ENCODE measurements around the gene EIF3M.
"Not testable (repeated sequence)": the region's sequence is repeated elsewhere in the genome, so short reads cannot be mapped to it uniquely, and the experiment has no call there.

The EIF3M gene

DNA sequence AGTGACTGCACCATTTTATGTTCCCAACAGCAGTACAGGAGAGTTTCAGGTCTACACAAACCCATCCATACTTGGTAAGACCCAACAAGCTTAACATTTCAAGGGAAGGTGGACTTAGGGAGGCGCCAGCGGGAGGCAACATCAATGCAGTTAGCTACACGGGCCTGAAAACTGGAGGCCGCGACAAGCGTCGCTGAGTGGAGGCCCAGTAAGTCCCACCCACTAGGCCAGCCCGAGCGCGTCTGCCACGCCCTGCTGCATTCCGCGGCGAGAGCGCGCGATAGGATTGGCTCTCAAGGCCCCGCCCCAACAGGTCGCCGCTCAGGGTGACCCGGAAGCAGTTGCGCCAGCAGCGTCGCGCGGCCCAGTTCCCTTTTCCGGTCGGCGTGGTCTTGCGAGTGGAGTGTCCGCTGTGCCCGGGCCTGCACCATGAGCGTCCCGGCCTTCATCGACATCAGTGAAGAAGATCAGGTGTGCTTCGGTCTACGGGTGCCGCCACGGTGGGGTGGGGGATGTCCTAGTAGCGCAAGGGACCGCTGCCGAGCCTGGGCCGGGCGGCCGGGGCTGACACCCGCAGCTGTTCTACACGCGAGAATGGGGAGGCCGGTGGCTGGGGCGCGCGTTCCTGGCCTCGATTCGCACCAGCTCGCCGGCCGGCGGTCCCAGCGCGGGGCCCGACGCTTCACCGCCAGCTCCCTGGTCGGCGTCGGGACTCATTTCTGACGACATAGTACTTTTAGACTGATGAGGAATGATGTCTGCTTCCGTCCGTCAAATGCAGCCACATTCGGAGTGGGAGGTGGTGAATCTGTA lies at the start of gene EIF3M:
Gene EIF3M, plus strand, starts transcription at position 373 of the 813 bp plus-strand sequence. Its CDS starts 57 bp downstream, at position 430.
- peak; percentile 93 to 94 for DNase-seq

DNA sequence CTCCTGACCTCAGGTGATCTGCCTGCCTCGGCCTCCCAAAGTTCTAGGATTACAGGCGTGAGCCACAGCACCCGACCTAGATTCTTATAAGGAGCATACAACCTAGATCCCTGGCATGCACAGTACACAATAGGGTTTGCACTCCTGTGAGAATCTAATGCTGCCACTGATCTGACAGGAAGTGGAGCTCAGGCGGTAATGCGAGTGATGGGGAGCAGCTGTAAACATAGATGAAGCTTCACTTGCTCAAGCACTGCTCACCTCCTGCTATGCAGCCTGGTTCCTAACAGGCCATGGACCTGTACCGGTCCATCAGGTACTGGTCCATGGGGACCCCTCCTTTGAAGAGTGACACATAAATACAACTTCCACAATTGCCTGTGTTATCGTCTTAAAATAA lies 44.8 kb upstream of the EIF3M start:
- no peak for DNase-seq

- peak; percentile 40 to 41 for DNase-seq
Observed at GRCh38 chr11:32549611-32550187, 33.9 kb upstream of the EIF3M start.

DNA sequence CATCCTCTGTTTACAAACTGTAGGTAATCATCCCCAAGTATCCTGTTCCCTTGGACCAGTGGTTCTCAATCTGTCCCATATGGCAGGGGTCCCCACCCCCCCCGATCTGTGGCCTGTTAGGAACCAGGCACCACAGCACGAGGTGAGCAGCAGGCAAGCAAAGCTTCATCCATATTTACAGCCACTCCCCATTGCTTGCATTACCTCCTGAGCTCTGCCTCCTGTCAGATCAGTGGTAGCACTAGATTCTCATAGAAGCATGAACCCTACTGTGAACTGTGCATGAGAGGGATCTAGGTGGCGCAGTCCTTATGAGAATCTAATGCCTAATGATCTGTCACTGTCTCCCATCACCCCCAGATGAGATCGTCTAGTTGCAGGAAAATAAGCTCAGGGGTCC lies 33.4 kb upstream of the EIF3M start:
- DNase-seq = no peak

GRCh38 chr11:32555091-32555490 lies 28.5 kb upstream of the EIF3M start:
- DNase-seq = no peak

DNA sequence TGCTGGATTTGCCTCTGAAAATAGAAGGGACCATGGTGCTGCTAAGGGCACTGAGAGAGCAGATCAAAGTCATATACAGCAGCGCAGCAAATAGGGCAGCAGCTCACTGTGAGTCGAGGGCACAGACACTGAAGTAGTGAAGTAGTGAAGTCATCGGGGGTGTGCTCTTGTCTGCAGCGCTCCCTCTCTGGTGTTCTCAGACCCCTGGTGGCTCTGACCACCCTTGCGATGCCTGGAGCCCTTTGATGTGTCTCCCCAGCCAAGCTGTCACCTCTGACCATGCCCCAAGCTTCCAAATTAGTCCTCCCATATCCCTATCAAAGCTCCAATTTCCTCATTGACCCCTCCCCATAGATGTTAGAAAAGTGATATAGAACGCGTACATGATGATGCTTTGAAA lies 27.7 kb upstream of the EIF3M start:
- no peak for DNase-seq

GRCh38 chr11:32561835-32562234 lies 21.8 kb upstream of the EIF3M start:
- no peak for DNase-seq

- DNase-seq = no peak
Observed at GRCh38 chr11:32562839-32563599, 20.6 kb upstream of the EIF3M start.

DNA sequence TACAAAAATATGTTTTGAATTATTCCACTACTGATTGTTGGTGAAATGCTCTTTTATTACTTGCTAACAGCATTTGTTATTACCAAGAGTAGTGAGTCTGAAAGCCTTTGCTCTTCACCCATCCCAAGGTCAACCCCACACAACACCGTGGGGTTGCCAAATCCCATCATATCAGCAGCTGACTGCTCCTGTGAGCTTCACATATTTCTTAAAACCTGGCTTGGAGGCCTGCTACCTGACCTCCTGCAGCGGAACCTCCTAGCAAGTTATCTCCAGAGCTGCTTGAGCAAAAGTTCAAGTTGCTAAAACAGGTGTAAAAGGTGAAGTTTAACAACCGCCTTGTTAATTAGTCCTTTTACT lies 20.1 kb upstream of the EIF3M start:
- DNase-seq = no peak

GRCh38 chr11:32566517-32566916 lies 17.1 kb upstream of the EIF3M start:
- DNase-seq = no peak

DNA sequence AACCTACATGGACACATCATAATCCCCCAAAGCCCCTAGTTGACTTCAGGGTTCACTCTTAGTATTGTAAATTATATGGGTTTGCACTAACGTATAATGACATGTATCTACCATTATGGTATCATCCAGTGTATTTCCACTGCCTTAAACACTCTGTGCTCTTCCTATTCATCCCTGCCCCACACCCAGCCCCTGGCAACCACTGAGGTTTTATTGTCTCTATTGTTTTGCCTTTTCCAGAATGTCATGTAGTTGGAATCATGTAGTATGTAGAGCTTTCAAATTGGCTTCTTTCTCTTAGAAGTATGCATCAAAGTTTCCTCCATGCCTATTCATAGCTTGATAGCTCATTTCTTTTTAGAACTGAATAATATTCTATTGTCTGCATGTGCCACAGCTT lies 16.5 kb upstream of the EIF3M start:
- DNase-seq = no peak

DNA sequence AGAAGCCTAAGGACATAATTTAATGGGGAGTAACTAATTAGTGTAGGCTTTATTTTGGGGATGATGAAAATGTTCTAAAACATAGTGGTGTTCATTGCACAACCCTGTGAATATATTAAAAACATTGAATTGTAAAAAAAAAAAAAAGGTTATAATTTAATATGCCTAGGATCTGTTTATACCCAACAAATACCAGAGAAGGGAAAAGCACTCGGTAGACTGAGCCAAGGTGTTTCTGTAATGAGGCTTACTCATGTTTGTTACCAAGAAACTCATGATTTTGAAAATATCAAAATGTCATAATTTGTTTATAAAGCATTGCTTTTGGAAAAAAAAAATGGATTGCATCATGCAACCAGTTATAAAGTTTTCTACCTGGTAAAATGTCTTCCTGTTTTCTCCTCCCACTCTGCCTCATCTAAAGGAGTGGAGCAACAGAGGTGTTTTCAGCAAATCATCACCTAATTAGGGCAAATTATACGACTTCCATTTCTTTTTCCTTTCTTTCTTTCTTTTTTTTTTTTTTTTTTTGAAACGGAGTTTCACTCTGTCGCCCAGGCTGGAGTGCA lies 14.2 kb upstream of the EIF3M start:
- no peak for DNase-seq

GRCh38 chr11:32571039-32571438 lies 12.6 kb upstream of the EIF3M start:
- no peak for DNase-seq

DNA sequence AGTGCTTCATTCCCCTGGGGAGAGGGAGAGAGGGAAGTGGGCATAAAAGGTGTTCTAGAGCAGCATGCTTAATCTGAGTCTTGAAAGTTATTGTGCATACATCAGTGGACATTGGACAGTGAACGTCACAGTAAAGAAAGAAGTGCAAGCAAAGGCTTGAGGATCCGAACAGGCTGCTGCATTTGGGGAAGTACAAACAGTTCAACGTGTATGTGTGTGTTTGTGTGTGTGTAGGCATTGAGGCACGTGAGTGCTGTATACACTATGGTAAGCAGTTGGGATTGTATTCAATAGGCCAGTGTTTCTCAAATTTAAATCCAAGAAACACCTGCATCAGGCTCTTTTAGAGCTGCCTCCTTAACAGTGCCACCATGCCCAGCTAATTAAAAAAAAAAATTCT lies 10.4 kb upstream of the EIF3M start:
- DNase-seq = no peak

DNA sequence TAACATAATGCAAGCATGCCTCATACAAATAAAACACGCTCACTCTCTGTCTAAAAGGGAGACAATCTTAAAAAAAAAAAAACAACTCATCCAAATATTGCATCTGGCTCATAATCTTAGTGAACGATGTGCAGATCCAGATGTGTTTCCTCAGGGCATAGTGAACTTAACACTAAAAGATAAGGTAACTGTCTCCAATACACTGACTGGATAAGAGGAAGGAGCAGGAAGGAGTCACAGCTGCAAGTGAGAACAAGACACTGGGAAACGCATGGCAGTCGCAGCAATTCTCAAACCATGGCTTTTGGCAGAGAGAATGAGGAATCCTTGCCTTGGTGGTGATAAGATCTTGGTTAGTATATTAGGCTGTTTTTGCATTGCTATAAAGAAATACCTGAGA lies 9.2 kb upstream of the EIF3M start:
- no peak for DNase-seq

- DNase-seq = no peak
Observed at GRCh38 chr11:32575070-32575469, 8.6 kb upstream of the EIF3M start.

DNA sequence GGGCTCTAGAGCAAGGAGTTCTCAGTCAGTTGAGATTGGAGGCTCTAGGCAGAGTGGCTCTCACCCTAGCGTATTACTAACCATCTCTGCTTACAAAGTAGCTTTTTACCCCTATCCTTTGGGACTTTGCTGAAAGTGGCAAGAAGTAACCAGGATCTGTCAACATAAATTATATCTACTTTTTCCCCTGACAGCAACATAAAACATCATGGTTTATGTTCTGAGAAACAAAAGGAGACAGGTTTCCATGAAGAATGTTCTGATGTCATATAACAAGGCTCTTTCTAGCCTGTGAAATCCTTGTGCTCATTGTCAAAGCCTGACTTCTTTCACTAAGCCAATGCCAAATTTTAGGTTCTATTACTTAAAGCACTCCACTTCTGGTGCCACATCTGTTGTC lies 7.2 kb upstream of the EIF3M start:
- DNase-seq = no peak

DNA sequence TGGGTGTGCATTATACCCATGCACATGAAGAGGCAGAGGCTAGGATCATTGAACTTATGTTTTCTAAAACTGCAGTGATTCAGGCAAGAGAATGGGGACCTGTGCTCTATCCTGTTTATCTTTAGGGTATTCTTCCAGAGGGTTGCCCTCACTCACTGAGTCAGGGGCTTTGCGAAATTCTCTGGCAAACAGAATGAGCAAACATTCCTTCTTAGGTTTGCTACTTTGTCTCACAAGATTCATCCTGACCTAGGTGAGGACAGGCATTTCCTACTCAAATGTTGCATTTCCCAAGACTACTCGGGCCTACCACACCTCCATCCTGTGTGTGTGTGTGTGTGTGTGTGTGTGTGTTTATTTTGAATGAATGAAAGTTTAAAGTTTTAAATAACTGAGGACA lies 2.7 kb upstream of the EIF3M start:
- no peak for DNase-seq

- DNase-seq = no peak
Observed at GRCh38 chr11:32581556-32581955, 2.1 kb upstream of the EIF3M start.

- no peak for DNase-seq
Observed at GRCh38 chr11:32584921-32585320, 1.3 kb downstream of the EIF3M start.

DNA sequence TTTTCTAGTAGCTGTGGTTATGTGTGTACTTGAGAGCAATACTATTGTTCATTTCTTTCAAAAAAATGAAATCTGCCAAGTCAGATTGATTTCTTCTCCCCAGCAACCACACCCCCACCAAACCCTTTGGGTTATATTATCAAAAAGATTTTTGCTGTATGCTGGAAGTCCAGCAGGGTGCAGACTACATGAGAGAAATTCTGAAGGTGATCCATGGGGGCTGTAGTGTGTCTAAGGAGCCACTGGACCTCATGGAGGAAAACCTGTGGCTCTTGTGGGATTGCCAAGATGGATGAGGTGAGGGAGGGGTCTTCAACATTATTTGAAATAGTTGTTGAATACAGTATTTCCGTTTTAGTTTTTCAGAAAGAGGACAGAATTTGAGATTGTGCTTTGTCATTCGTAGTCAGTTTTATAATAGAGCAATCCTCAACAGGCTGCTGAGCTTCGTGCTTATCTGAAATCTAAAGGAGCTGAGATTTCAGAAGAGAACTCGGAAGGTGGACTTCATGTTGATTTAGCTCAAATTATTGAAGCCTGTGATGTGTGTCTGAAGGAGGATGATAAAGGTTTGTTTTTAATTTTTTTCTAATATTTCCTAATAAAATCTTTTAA lies 3.1 kb downstream of the EIF3M start:
- DNase-seq = peak; percentile 30 to 34

DNA sequence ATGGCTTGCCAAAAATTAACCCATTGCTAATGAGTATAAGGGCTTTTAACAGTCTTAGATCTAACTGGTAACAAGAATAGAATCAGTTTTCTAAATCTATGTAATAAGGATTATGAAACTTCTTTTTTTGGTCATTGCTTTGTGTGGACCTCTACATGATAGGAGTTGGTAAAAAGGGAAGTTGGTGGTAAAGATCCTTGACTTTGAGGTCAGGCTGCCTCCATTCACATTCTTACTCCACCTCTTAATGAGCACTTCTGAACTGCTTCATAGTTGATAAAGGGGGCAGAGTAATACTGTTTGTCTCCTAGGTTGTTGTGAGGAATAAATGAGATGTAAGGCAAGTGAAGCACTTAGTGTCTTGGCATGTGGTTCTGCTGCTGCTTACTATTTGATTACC lies 10.6 kb downstream of the EIF3M start:
- DNase-seq = peak; percentile 91 to 96

GRCh38 chr11:32596114-32596513 lies 12.5 kb downstream of the EIF3M start:
- DNase-seq = not testable (repeated sequence)
